ENCODE data around the gene GINS1.

- TF ChIP-seq ZNF501 (CRISPR knock-in tag; IDR thresholded peaks at IDR 0.05): no peak
- no peak for TF ChIP-seq ZNF580 (CRISPR knock-in tag; IDR thresholded peaks at IDR 0.05; ENCODE audit: borderline replicate concordance, low read depth)
- TF ChIP-seq EP300 (IDR thresholded peaks at IDR 0.05; ENCODE audit: low read depth in 2 of 2, low read length in 2 of 2): no peak
- TF ChIP-seq EP300 (CRISPR knock-in tag; IDR thresholded peaks at IDR 0.05; ENCODE audit: borderline replicate concordance): no peak
These were observed 54.5 kb downstream of the GINS1 start for GRCh38 chr20:25461786-25462545.

Measured in HepG2 (cell line).